IMR-90 (cell line): Measurements from ENCODE around the gene GSTO1.

ENCODE experiments used
- CEBPB ChIP-seq: IDR thresholded peaks from 2 replicates; pipeline ENCODE4 v1.6.1; 2012; ENCODE audit warnings: low read depth, low read length, improper control_type of control experiment
- CTCF ChIP-seq: conservative IDR thresholded peaks from 2 replicates; pipeline ENCODE4 v1.5.1; 2012; ENCODE audit warnings: mild to moderate bottlenecking, low read depth, low read length, improper control_type of control experiment
- ELK1 ChIP-seq: fragments of 150-350 bp; IDR thresholded peaks from 2 replicates; pipeline ENCODE4 v1.6.1; 2016; ENCODE audit warnings: low read depth, mild to moderate bottlenecking, low read length, moderate library complexity, borderline replicate concordance
- FOS ChIP-seq: fragments of 150-350 bp; IDR thresholded peaks from 2 replicates; pipeline ENCODE4 v1.6.1; 2016; ENCODE audit warnings: low read depth, low read length
- MAFK ChIP-seq: IDR thresholded peaks from 2 replicates; pipeline ENCODE4 v1.6.1; 2012; ENCODE audit warnings: low read depth, low read length, improper control_type of control experiment
- POLR2A ChIP-seq: IDR thresholded peaks from 2 replicates; pipeline ENCODE4 v1.6.1; 2012; ENCODE audit warnings: mild to moderate bottlenecking, low read depth, low read length
- RAD21 ChIP-seq: IDR thresholded peaks from 2 replicates; pipeline ENCODE4 v1.6.1; 2012; ENCODE audit warnings: low read length, improper control_type of control experiment
- RCOR1 ChIP-seq: IDR thresholded peaks from 2 replicates; pipeline ENCODE4 v1.6.1; 2012; ENCODE audit warnings: mild to moderate bottlenecking, low read length, improper control_type of control experiment; ENCODE audit not compliant: insufficient replicate concordance
- RFX5 ChIP-seq: IDR thresholded peaks from 2 replicates; pipeline ENCODE4 v1.8.0; 2012; ENCODE audit warnings: low read depth, mild to moderate bottlenecking, low read length, moderate library complexity
- USF2 ChIP-seq: fragments of 150-350 bp; IDR thresholded peaks from 2 replicates; pipeline ENCODE4 v1.6.1; 2017; ENCODE audit warnings: mild to moderate bottlenecking, antibody characterized with exemption, low read length, low read depth

- TF ChIP-seq CTCF: no peak
- TF ChIP-seq POLR2A: no peak
- no peak for TF ChIP-seq FOS
- no peak for TF ChIP-seq RAD21
- TF ChIP-seq MAFK: no peak
- TF ChIP-seq ELK1: no peak
- no peak for TF ChIP-seq RFX5
- no peak for TF ChIP-seq RCOR1
- TF ChIP-seq CEBPB: no peak
- TF ChIP-seq USF2: no peak
Measured at GRCh38 chr10:104279550-104280259, 25.0 kb downstream of the GSTO1 start.
